Neural progenitor cell (in vitro differentiated cells): ENCODE measurements around the gene HCFC2. TPM values are rescaled to one million over a fixed set of nuclear protein-coding genes. Genes with fewer than 3 reads are reported as not detected.

ENCODE experiments used
- DNase-seq: peaks from one replicate; pipeline ENCODE4 v3.0.0-alpha.2; 2016; ENCODE audit warnings: low spot score
- H2AFZ ChIP-seq: fragments of 200-600 bp; sonication (generic); replicated peaks from 2 replicates; pipeline ENCODE4 v1.6.1; 2016; ENCODE audit warnings: antibody characterized with exemption
- H3F3A ChIP-seq: fragments of 200-600 bp; sonication (generic); 2 replicates; pipeline ENCODE4 v1.6.1; 2016; ENCODE audit warnings: antibody characterized with exemption, low read depth
- H3K27ac ChIP-seq: fragments of 200-600 bp; sonication (generic); 2 replicates; pipeline ENCODE4 v1.5.1; 2016; ENCODE audit warnings: mild to moderate bottlenecking
- H3K27me3 ChIP-seq: fragments of 200-600 bp; sonication (generic); 2 replicates; pipeline ENCODE4 v1.6.1; 2016; ENCODE audit warnings: mild to moderate bottlenecking, moderate library complexity
- H3K36me3 ChIP-seq: fragments of 200-600 bp; sonication (generic); 2 replicates; pipeline ENCODE4 v1.5.1; 2016
- H3K4me1 ChIP-seq: fragments of 200-600 bp; sonication (generic); 2 replicates; pipeline ENCODE4 v1.6.1; 2016; ENCODE audit warnings: mixed run types
- H3K4me2 ChIP-seq: fragments of 200-600 bp; sonication (generic); 2 replicates; pipeline ENCODE4 v1.6.1; 2016
- H3K4me3 ChIP-seq: fragments of 200-600 bp; sonication (generic); 2 replicates; pipeline ENCODE4 v1.5.1; 2016
- H3K79me2 ChIP-seq: fragments of 200-600 bp; sonication (generic); 2 replicates; pipeline ENCODE4 v1.6.1; 2016; ENCODE audit warnings: low read depth
- H3K9ac ChIP-seq: fragments of 200-600 bp; sonication (generic); 2 replicates; pipeline ENCODE4 v1.6.1; 2016
- H3K9me3 ChIP-seq: fragments of 200-600 bp; sonication (generic); 2 replicates; pipeline ENCODE4 v1.5.1; 2016; ENCODE audit warnings: low read depth
- H4K20me1 ChIP-seq: fragments of 200-600 bp; sonication (generic); 2 replicates; pipeline ENCODE4 v1.6.1; 2016; ENCODE audit warnings: low read depth
- H3K27ac Mint-ChIP-seq: 3 replicates; pipeline ENCODE4 v1.8.0; 2021; ENCODE audit warnings: mixed read lengths
- H3K27me3 Mint-ChIP-seq: 2 replicates; pipeline ENCODE4 v1.8.0; 2022; ENCODE audit warnings: low read depth, mild to moderate bottlenecking, inconsistent platforms, moderate library complexity, mixed read lengths; ENCODE audit not compliant: insufficient read depth
- H3K36me3 Mint-ChIP-seq: 3 replicates; pipeline ENCODE4 v1.8.0; 2021; ENCODE audit warnings: mixed read lengths
- H3K4me1 Mint-ChIP-seq: 3 replicates; pipeline ENCODE4 v1.8.0; 2021; ENCODE audit warnings: mixed read lengths
- H3K4me3 Mint-ChIP-seq: 3 replicates; pipeline ENCODE4 v1.8.0; 2021; ENCODE audit warnings: mild to moderate bottlenecking, moderate library complexity, mixed read lengths
- H3K9me3 Mint-ChIP-seq: 3 replicates; pipeline ENCODE4 v1.8.0; 2020; ENCODE audit warnings: mixed read lengths
- EZH2 ChIP-seq: fragments of 200-600 bp; sonication (generic); IDR thresholded peaks from 2 replicates; pipeline ENCODE4 v1.6.1; 2017; ENCODE audit warnings: antibody characterized with exemption, mild to moderate bottlenecking, moderate library complexity
- EZH2phosphoT487 ChIP-seq: fragments of 200-600 bp; sonication (generic); IDR thresholded peaks from 2 replicates; pipeline ENCODE4 v1.6.1; 2017; ENCODE audit warnings: antibody characterized with exemption
- total RNA-seq: library from RNA; depleted of rRNA; stranded (reverse); fragments of >200 nt; gene quantifications from 2 replicates; pipeline ENCODE4 v1.2.3, GENCODE V29; 2015; ENCODE audit warnings: low replicate concordance
- TF ChIP-seq, protein P1 (sequence below): fragments of 200-600 bp; sonication (generic); IDR thresholded peaks from 2 replicates; pipeline ENCODE4 v1.5.1; 2017; ENCODE audit warnings: antibody characterized with exemption, mild to moderate bottlenecking

Gene HCFC2
- total RNA-seq, 1 donor from 2014 or later = 4.6 TPM

DNA sequence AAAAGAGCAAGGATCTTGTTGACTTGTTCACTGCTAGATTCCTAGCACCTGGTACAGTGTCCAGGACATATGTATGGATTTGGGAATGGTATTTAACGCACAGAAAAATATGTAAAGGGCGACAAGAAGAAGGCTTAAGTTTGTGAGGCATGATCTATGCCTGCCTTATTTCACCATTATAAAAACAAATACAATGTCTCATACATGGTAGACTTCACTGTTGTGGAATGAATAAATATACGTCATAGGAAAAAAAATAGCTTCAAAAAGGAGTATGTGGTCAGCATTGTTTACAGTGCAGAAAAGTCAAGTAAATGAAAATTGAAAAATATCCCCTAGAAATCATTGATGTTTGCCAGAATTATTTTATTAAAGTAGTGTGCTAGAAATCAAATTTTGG is 30.0 kb downstream of the HCFC2 start:
- H3F3A ChIP-seq = peaks cover 7% of the 10 kb centered on the region
- no peak overlapping the region for H3K4me3 Mint-ChIP-seq
- peaks cover 12% of the 10 kb centered on the region for H3K36me3 Mint-ChIP-seq
- no peaks in the 10 kb centered on the region for H3K27me3 ChIP-seq
- no peaks in the 10 kb centered on the region for H3K79me2 ChIP-seq
- H3K9ac ChIP-seq = no peak overlapping the region
- H3K9me3 ChIP-seq = no peaks in the 10 kb centered on the region
- no peak overlapping the region for H3K4me3 ChIP-seq
- H3K27me3 Mint-ChIP-seq = no peaks in the 10 kb centered on the region
- H3K27ac Mint-ChIP-seq = no peak overlapping the region
- peaks cover 10% of the 10 kb centered on the region for H3K4me1 ChIP-seq
- H4K20me1 ChIP-seq = no peaks in the 10 kb centered on the region
- peaks cover 6% of the 10 kb centered on the region for H3K4me1 Mint-ChIP-seq
- H3K9me3 Mint-ChIP-seq = no peaks in the 10 kb centered on the region
- no peak overlapping the region for H2AFZ ChIP-seq
- no peak overlapping the region for H3K4me2 ChIP-seq
- DNase-seq = no peak
- H3K36me3 ChIP-seq = no peaks in the 10 kb centered on the region
- TF ChIP-seq EZH2 = no peak
- no peak for TF ChIP-seq EZH2phosphoT487
- TF ChIP-seq, protein P1, sequence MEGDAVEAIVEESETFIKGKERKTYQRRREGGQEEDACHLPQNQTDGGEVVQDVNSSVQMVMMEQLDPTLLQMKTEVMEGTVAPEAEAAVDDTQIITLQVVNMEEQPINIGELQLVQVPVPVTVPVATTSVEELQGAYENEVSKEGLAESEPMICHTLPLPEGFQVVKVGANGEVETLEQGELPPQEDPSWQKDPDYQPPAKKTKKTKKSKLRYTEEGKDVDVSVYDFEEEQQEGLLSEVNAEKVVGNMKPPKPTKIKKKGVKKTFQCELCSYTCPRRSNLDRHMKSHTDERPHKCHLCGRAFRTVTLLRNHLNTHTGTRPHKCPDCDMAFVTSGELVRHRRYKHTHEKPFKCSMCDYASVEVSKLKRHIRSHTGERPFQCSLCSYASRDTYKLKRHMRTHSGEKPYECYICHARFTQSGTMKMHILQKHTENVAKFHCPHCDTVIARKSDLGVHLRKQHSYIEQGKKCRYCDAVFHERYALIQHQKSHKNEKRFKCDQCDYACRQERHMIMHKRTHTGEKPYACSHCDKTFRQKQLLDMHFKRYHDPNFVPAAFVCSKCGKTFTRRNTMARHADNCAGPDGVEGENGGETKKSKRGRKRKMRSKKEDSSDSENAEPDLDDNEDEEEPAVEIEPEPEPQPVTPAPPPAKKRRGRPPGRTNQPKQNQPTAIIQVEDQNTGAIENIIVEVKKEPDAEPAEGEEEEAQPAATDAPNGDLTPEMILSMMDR = no peak
- no peak overlapping the region for H3K27ac ChIP-seq

DNA sequence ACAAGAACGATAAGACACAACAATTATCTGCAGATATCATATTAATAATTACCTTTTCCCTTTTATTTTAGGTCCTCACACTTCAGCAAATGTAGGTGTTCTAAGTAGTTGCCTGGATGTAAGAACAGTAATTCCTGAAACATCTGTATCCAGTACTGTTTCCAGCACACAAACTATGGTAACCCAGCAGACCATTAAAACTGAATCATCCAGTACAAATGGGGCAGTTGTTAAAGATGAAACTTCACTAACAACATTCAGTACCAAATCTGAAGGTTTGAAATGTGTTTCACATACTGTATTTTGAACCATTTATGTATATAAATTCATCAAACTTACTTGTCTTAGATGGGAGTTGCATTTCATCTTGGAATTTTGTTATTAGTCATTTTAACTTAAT is 31.0 kb downstream of the HCFC2 start:
- H3K79me2 ChIP-seq = no peaks in the 10 kb centered on the region
- Mint-ChIP-seq H3K27ac (no peak overlapping the region), H3K36me3 (peaks cover 9% of the 10 kb centered on the region), H3K9me3 (no peaks in the 10 kb centered on the region), H3K27me3 (no peaks in the 10 kb centered on the region), H3K4me3 (no peak overlapping the region), H3K4me1 (peaks cover 6% of the 10 kb centered on the region)
- H3K36me3 ChIP-seq = no peaks in the 10 kb centered on the region
- H3K9me3 ChIP-seq = no peaks in the 10 kb centered on the region
- TF ChIP-seq, protein P1 = no peak
- no peak for DNase-seq
- no peak overlapping the region for H3K4me3 ChIP-seq
- H4K20me1 ChIP-seq = no peaks in the 10 kb centered on the region
- H2AFZ ChIP-seq = no peak overlapping the region
- peaks cover 10% of the 10 kb centered on the region for H3K4me1 ChIP-seq
- no peak overlapping the region for H3K27ac ChIP-seq
- H3K9ac ChIP-seq = no peak overlapping the region
- no peaks in the 10 kb centered on the region for H3K27me3 ChIP-seq
- no peak overlapping the region for H3K4me2 ChIP-seq
- H3F3A ChIP-seq = peaks cover 7% of the 10 kb centered on the region

DNA sequence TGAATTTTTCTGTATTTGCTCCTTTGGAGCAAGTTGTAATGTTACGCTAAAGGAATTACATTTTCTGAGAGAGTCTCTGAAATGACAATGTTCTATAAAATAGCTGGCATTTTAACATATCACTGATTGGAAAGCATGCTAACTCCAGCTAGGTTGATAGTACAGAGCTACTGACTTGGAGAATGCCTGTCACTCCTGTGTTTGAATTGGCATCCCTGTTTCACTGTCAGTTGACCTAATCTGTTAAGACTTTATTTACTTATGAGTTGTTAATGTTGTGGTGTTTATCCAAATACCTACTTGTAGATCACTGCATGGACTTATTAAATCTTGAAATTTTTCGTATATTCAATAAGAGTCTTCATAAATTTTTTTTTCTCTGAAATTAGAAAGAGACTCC is 33.6 kb downstream of the HCFC2 start:
- Mint-ChIP-seq H3K27me3 (no peaks in the 10 kb centered on the region), H3K4me3 (no peak overlapping the region), H3K9me3 (no peaks in the 10 kb centered on the region), H3K4me1 (no peaks in the 10 kb centered on the region), H3K36me3 (peaks cover 9% of the 10 kb centered on the region), H3K27ac (no peak overlapping the region)
- Histone ChIP-seq H3K27ac (no peak overlapping the region), H3K4me3 (no peak overlapping the region), H3K36me3 (no peaks in the 10 kb centered on the region), H3K4me1 (no peaks in the 10 kb centered on the region), H2AFZ (no peak overlapping the region), H3K9ac (no peak overlapping the region), H3K79me2 (no peaks in the 10 kb centered on the region), H4K20me1 (no peaks in the 10 kb centered on the region), H3K9me3 (no peaks in the 10 kb centered on the region), H3K27me3 (no peaks in the 10 kb centered on the region), H3K4me2 (no peak overlapping the region), H3F3A (no peaks in the 10 kb centered on the region)
- TF ChIP-seq, protein P1 = no peak
- no peak for TF ChIP-seq EZH2phosphoT487
- no peak for TF ChIP-seq EZH2
- no peak for DNase-seq

DNA sequence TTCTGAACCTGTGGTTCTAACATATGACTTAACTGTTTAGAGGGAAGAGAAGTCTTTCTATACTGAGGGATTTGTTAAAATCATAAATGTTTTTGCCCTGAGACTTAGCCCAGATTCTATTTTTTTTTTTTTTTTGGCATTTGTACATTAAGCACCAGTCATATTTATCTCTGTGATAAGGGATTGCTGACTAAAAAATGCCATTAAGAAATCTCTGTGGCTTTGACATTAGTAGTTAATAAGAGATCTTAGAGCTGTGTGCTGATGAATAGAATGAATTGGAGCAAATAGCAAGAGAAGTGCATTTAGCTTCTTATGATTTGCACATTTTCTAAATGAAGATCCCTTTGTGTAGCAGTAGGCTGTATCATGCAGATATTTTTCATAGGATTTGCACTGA is 41.1 kb downstream of the HCFC2 start:
- no peak for TF ChIP-seq EZH2phosphoT487
- TF ChIP-seq, protein P1 = no peak
- no peak for TF ChIP-seq EZH2
- Mint-ChIP-seq H3K27ac (no peak overlapping the region), H3K9me3 (no peaks in the 10 kb centered on the region)

More for the DNA sequence above, 41.1 kb downstream of the HCFC2 start:
- no peaks in the 10 kb centered on the region for H3K9me3 ChIP-seq
- Mint-ChIP-seq H3K27me3 (no peaks in the 10 kb centered on the region), H3K36me3 (no peaks in the 10 kb centered on the region), H3K4me1 (no peaks in the 10 kb centered on the region), H3K4me3 (no peak overlapping the region)
- no peaks in the 10 kb centered on the region for H3K36me3 ChIP-seq
- no peaks in the 10 kb centered on the region for H3K4me1 ChIP-seq
- no peak overlapping the region for H3K4me3 ChIP-seq
- H3K9ac ChIP-seq = no peak overlapping the region
- H2AFZ ChIP-seq = no peak overlapping the region
- no peaks in the 10 kb centered on the region for H3K27me3 ChIP-seq
- DNase-seq = no peak
- H3F3A ChIP-seq = peaks cover 8% of the 10 kb centered on the region
- no peaks in the 10 kb centered on the region for H4K20me1 ChIP-seq
- H3K27ac ChIP-seq = no peak overlapping the region
- no peaks in the 10 kb centered on the region for H3K79me2 ChIP-seq
- H3K4me2 ChIP-seq = no peak overlapping the region
